HepG2 (cell line): ENCODE data around the gene FAM222B. TPM values are rescaled to one million over a fixed set of nuclear protein-coding genes. Genes with fewer than 3 reads are reported as not detected.

Source experiments
- ESRRA ChIP-seq: sonication (generic); formaldehyde crosslinking; IDR thresholded peaks from 2 replicates; pipeline ENCODE4 v1.5.1; 2020; ENCODE audit warnings: mild to moderate bottlenecking, low read depth, missing genetic modification reagents
- FIP1L1 ChIP-seq: fragments of 200-400 bp; formaldehyde crosslinking; IDR thresholded peaks from 2 replicates; pipeline ENCODE4 v1.6.1; 2018; ENCODE audit warnings: low read depth, mild to moderate bottlenecking, low read length, moderate library complexity, borderline replicate concordance; ENCODE audit not compliant: insufficient read depth
- JDP2 ChIP-seq: sonication (generic); formaldehyde crosslinking; IDR thresholded peaks from 2 replicates; pipeline ENCODE4 v1.8.1; 2022; ENCODE audit warnings: missing genetic modification reagents, borderline replicate concordance
- KMT2A ChIP-seq: sonication (generic); formaldehyde crosslinking; IDR thresholded peaks from 2 replicates; pipeline ENCODE4 v1.4.0; 2020; ENCODE audit warnings: missing genetic modification reagents
- MBD4 ChIP-seq: IDR thresholded peaks from 2 replicates; pipeline ENCODE4 v1.6.1; 2012; ENCODE audit warnings: low read length, inconsistent platforms, borderline replicate concordance
- MTA3 ChIP-seq: sonication (generic); formaldehyde crosslinking; IDR thresholded peaks from 2 replicates; pipeline ENCODE4 v1.4.0; 2020; ENCODE audit warnings: missing genetic modification reagents
- SSRP1 ChIP-seq: IDR thresholded peaks from 2 replicates; pipeline ENCODE4 v1.6.1; 2016; ENCODE audit warnings: control low read depth
- THYN1 ChIP-seq: sonication (generic); formaldehyde crosslinking; IDR thresholded peaks from 2 replicates; pipeline ENCODE4 v1.8.1; 2023; ENCODE audit warnings: low read depth, mild to moderate bottlenecking, moderate library complexity, missing genetic modification reagents, borderline replicate concordance
- ZNF484 ChIP-seq: sonication (generic); formaldehyde crosslinking; IDR thresholded peaks from 2 replicates; pipeline ENCODE4 v1.5.1; 2020; ENCODE audit warnings: mild to moderate bottlenecking, low read depth, missing genetic modification reagents, borderline replicate concordance
- ZNF589 ChIP-seq: sonication (generic); formaldehyde crosslinking; conservative IDR thresholded peaks from 2 replicates; pipeline ENCODE4 v1.8.0; 2022; ENCODE audit warnings: mild to moderate bottlenecking, moderate library complexity, missing genetic modification reagents
- ZNF644 ChIP-seq: IDR thresholded peaks from 2 replicates; pipeline ENCODE4 v1.6.1; 2016; ENCODE audit warnings: low read depth
- ZNF766 ChIP-seq: sonication (generic); formaldehyde crosslinking; IDR thresholded peaks from 2 replicates; pipeline ENCODE4 v1.5.0; 2020; ENCODE audit warnings: missing genetic modification reagents, borderline replicate concordance
- ZSCAN31 ChIP-seq: sonication (generic); formaldehyde crosslinking; IDR thresholded peaks from 2 replicates; pipeline ENCODE4 v1.5.0; 2020; ENCODE audit warnings: low read depth, mild to moderate bottlenecking, missing genetic modification reagents
- ZSCAN9 ChIP-seq: IDR thresholded peaks from 2 replicates; pipeline ENCODE4 v1.6.1; 2016; ENCODE audit warnings: borderline replicate concordance
- polyA plus RNA-seq, 8 experiments: library from polyadenylated mRNA; depleted of rRNA in 3 of 8; stranded (reverse) in 7 of 8; unstranded in 1 of 8; fragments of >200 nt; fragmentation: Illumina TruSeq in 4 of 8; extraction: Trizol in 4 of 8; gene quantifications; 2 replicates each; pipeline versions ENCODE4 v1.2.1 to v1.2.3, GENCODE V29; 2011 to 2016; ENCODE audit warnings: low read depth in 4 of 8, missing spikeins in 1 of 8, mixed read lengths in 1 of 8; ENCODE audit not compliant: insufficient read depth in 1 of 8
- total RNA-seq, 5 experiments: library from RNA; depleted of rRNA; stranded (reverse); fragments of >200 nt; fragmentation: Illumina TruSeq; extraction: Trizol; gene quantifications; 2 replicates each; pipeline ENCODE4 v1.2.3, GENCODE V29; 2016; ENCODE audit warnings: low read depth in 1 of 5
- TF ChIP-seq, protein P1 (sequence below): sonication (generic); formaldehyde crosslinking; IDR thresholded peaks from 2 replicates; pipeline ENCODE4 v1.4.0; 2020; ENCODE audit warnings: missing genetic modification reagents, borderline replicate concordance
- TF ChIP-seq, protein P2 (sequence below): sonication (generic); formaldehyde crosslinking; IDR thresholded peaks from 2 replicates; pipeline ENCODE4 v1.4.0; 2020; ENCODE audit warnings: missing genetic modification reagents
- TF ChIP-seq, protein P3 (sequence below): sonication (generic); formaldehyde crosslinking; IDR thresholded peaks from 2 replicates; pipeline ENCODE4 v1.4.0; 2020; ENCODE audit warnings: missing genetic modification reagents
- TF ChIP-seq, protein P4 (sequence below), 2 experiments: sonication (generic) in 1 of 2; formaldehyde crosslinking in 1 of 2; IDR thresholded peaks; 2 replicates each; pipeline versions ENCODE4 v1.4.0 to v1.6.1; 2018 to 2020; ENCODE audit warnings: missing genetic modification reagents in 2 of 2, borderline replicate concordance in 1 of 2, low read depth in 1 of 2, mild to moderate bottlenecking in 1 of 2, missing biosample characterization in 1 of 2
- TF ChIP-seq, protein P5 (sequence below): sonication (generic); formaldehyde crosslinking; IDR thresholded peaks from 2 replicates; pipeline ENCODE4 v1.4.0; 2020; ENCODE audit warnings: mild to moderate bottlenecking, missing genetic modification reagents

FAM222B gene
- total and polyA plus RNA-seq, 2 of the 13 experiments (the other 11 are each of a cell fraction or from before 2014, with no cell fraction given) = 3.5 to 7.3 TPM

DNA sequence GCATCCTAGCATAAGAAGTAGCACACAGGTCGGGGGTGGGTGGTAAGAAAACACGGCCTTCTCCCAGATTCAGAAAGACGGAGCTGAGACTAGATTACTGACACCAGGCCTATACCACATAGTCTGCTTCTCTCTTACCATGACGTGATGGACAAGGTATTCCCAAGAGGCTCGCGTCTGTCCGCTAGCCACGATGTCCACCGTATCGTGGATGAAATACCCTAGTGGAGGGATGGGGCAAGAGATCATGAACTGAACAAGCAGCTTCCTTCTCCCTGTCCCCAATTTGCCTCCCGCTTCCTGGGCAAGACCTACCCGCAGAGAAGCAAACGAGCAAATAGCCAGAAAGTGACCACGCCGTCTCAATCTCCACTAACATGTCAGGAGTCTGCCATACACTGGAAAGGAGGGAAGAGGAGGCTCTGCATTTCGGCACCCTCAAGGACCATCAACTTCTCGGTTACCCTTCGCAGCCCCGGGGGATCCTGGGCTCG, 117.4 kb downstream of the FAM222B start (continued):
- TF ChIP-seq ZNF484 (0 out of 2 replicates have a peak, but pooled peaks have one; percentile 45), ZSCAN9 (peak; percentile 19; the same call in 1 of the 2 replicates), JDP2 (no peak), MTA3 (CRISPR knock-in tag) (no peak), FIP1L1 (no peak), MBD4 (no peak; the same call in 1 of the 2 replicates), ESRRA (CRISPR knock-in tag) (0 out of 2 replicates have a peak, but pooled peaks have one; percentile 4), ZSCAN31 (CRISPR knock-in tag) (no peak; the same call in 1 of the 2 replicates), SSRP1 (CRISPR knock-in tag) (peak; percentile 96), KMT2A (CRISPR knock-in tag) (0 out of 2 replicates have a peak, but pooled peaks have one; percentile 7), ZNF766 (CRISPR knock-in tag) (0 out of 2 replicates have a peak, but pooled peaks have one; percentile 17), THYN1 (CRISPR knock-in tag) (no peak), ZNF589 (CRISPR knock-in tag) (no peak), ZNF644 (CRISPR knock-in tag) (no peak)
- TF ChIP-seq, protein P1, sequence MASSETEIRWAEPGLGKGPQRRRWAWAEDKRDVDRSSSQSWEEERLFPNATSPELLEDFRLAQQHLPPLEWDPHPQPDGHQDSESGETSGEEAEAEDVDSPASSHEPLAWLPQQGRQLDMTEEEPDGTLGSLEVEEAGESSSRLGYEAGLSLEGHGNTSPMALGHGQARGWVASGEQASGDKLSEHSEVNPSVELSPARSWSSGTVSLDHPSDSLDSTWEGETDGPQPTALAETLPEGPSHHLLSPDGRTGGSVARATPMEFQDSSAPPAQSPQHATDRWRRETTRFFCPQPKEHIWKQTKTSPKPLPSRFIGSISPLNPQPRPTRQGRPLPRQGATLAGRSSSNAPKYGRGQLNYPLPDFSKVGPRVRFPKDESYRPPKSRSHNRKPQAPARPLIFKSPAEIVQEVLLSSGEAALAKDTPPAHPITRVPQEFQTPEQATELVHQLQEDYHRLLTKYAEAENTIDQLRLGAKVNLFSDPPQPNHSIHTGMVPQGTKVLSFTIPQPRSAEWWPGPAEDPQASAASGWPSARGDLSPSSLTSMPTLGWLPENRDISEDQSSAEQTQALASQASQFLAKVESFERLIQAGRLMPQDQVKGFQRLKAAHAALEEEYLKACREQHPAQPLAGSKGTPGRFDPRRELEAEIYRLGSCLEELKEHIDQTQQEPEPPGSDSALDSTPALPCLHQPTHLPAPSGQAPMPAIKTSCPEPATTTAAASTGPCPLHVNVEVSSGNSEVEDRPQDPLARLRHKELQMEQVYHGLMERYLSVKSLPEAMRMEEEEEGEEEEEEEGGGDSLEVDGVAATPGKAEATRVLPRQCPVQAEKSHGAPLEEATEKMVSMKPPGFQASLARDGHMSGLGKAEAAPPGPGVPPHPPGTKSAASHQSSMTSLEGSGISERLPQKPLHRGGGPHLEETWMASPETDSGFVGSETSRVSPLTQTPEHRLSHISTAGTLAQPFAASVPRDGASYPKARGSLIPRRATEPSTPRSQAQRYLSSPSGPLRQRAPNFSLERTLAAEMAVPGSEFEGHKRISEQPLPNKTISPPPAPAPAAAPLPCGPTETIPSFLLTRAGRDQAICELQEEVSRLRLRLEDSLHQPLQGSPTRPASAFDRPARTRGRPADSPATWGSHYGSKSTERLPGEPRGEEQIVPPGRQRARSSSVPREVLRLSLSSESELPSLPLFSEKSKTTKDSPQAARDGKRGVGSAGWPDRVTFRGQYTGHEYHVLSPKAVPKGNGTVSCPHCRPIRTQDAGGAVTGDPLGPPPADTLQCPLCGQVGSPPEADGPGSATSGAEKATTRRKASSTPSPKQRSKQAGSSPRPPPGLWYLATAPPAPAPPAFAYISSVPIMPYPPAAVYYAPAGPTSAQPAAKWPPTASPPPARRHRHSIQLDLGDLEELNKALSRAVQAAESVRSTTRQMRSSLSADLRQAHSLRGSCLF (CRISPR knock-in tag) = no peak
- TF ChIP-seq, protein P2, sequence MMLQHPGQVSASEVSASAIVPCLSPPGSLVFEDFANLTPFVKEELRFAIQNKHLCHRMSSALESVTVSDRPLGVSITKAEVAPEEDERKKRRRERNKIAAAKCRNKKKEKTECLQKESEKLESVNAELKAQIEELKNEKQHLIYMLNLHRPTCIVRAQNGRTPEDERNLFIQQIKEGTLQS = no peak; the same call in 1 of the 2 replicates
- TF ChIP-seq, protein P3, sequence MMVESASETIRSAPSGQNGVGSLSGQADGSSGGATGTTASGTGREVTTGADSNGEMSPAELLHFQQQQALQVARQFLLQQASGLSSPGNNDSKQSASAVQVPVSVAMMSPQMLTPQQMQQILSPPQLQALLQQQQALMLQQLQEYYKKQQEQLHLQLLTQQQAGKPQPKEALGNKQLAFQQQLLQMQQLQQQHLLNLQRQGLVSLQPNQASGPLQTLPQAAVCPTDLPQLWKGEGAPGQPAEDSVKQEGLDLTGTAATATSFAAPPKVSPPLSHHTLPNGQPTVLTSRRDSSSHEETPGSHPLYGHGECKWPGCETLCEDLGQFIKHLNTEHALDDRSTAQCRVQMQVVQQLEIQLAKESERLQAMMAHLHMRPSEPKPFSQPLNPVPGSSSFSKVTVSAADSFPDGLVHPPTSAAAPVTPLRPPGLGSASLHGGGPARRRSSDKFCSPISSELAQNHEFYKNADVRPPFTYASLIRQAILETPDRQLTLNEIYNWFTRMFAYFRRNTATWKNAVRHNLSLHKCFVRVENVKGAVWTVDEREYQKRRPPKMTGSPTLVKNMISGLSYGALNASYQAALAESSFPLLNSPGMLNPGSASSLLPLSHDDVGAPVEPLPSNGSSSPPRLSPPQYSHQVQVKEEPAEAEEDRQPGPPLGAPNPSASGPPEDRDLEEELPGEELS = peak; percentile 9; the same call in 1 of the 2 replicates
- TF ChIP-seq, protein P4, sequence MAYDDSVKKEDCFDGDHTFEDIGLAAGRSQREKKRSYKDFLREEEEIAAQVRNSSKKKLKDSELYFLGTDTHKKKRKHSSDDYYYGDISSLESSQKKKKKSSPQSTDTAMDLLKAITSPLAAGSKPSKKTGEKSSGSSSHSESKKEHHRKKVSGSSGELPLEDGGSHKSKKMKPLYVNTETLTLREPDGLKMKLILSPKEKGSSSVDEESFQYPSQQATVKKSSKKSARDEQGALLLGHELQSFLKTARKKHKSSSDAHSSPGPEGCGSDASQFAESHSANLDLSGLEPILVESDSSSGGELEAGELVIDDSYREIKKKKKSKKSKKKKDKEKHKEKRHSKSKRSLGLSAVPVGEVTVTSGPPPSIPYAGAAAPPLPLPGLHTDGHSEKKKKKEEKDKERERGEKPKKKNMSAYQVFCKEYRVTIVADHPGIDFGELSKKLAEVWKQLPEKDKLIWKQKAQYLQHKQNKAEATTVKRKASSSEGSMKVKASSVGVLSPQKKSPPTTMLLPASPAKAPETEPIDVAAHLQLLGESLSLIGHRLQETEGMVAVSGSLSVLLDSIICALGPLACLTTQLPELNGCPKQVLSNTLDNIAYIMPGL (CRISPR knock-in tag; IDR thresholded peaks at IDR 0.05; ENCODE audit: borderline replicate concordance in 1 of 2, low read depth in 1 of 2) = 0 out of 4 replicates have a peak, but pooled peaks have one; percentile 2 to 53
- TF ChIP-seq, protein P5, sequence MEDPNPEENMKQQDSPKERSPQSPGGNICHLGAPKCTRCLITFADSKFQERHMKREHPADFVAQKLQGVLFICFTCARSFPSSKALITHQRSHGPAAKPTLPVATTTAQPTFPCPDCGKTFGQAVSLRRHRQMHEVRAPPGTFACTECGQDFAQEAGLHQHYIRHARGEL (CRISPR knock-in tag) = peak; percentile 15; the same call in 1 of the 2 replicates
